Glomerular endothelial cell (primary cell): ENCODE results near the gene HPCAL1. TPM values are rescaled to one million over a fixed set of nuclear protein-coding genes. Genes with fewer than 3 reads are reported as not detected.

Experiments
- DNase-seq: peaks from one replicate; pipeline ENCODE4 v3.0.0-alpha.2; 2011; ENCODE audit warnings: low read depth, low spot score; ENCODE audit errors: extremely low read depth
- total RNA-seq: library from RNA; depleted of rRNA; stranded (reverse); fragments of >200 nt; gene quantifications from 2 replicates; pipeline ENCODE4 v1.2.3, GENCODE V29; 2015

The HPCAL1 gene
- total RNA-seq, 1 donor from 2014 or later, result 114 TPM

DNA sequence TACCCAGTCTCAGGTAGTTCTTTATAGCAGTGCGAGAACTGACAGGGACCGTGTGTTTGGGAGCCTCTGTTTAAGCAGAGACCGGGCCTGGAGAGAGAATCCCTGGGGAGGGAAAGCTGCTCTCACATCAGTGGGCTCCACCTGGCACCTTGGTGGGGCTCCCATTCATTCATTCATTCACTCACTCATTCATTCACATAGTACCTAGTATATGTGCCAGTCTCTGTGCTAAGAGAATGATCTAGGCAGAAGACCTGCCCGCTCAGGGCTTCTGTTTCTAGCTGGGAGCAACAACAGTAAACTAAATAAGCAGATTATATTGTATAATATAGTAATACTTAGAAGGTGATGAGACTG, 17.8 kb downstream of the HPCAL1 start:
- DNase-seq, result no peak

DNA sequence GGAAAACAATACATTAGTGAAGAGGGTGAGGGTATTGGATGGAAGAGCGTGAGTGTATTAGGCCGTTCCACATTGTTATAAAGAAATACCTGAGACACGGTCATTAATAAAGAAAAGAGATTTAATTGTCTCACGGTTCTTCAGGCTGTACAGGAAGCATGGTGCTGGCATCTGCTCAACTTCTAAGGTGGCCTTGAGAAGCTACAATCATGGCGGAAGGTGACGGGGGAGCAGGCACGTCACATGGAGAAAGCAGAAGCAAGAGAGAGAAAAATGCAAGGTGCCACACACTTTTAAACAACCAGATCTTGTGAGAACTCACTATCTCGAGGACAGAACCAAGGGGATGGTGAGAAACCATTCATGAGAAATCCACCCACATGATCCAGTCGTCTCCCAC, 18.2 kb downstream of the HPCAL1 start:
- DNase-seq, result no peak

DNA sequence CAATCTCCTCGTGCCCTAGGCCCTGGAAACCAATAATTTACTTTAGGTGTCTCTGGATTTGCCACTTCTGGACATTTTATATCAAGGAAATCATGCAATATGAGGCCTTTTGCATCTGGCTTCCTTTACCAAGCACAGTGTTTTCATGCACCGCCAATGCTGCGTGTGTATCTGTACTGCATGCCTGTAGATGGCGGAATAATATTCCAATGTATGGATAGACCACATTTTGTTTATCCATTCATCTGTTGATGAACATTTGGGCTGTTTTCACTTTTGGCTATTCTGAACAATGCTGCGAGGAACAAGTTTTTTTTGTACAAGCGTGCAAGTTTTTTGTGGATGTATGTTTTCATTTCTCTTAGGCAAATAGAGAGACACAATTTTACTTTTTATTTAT, 18.9 kb downstream of the HPCAL1 start:
- no peak for DNase-seq

DNA sequence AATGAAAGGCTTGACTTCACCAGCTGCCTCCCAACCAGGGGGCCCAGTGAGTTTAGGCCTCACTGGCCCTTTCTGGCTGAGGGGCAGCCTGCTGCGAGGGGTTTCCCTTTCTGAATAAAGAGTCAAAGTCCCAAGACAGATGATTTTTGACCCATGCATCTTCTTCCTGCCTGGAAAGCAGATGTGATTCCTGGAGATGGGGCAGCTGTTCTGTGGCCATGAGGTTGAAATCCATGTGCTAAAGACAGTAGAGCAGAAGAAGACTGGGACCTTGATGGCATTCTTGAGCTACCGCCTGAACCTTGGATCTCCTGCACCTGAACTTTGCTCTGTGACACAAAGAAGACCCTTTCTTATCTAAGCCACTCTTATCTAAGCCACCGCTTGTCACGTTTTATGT, 19.8 kb downstream of the HPCAL1 start:
- no peak for DNase-seq

DNA sequence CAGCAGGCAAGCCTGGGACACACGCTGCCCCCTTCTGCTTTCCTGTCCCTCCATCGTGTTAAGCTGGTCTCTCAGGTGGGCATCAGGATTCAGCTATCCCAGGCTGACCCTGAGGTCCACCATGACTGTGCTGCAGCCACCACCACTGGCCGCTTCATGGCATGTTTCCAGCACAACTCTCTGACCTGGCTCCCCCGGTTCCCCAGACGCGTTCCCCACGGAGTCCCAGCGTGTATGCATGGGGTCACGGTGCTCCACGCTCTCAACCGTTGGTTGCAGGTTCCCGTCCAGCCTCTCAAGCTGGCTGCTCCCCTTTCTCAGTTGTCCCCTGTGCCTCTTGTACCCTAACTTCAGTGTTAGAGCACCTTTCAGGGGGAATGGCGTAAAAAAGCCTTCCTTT, 20.3 kb downstream of the HPCAL1 start:
- no peak for DNase-seq

DNA sequence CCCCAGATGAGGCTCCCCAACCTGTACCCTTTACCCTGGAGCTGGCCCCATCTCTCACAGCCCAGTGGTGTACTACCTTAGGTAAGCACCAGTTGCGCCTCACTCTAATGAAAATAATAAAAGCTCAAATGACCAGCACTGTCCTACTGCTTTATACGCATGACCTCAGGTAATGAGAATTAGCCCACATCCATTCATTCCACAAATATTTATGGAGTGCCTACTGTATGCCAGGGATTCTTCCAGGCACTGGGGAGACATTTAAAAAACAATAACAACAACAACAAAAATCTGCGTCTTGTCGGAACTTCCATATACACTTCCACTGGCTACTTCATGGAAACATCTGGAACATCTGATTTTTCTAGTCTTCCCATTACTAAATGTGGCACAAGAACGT, 20.8 kb downstream of the HPCAL1 start:
- DNase-seq, result no peak

DNA sequence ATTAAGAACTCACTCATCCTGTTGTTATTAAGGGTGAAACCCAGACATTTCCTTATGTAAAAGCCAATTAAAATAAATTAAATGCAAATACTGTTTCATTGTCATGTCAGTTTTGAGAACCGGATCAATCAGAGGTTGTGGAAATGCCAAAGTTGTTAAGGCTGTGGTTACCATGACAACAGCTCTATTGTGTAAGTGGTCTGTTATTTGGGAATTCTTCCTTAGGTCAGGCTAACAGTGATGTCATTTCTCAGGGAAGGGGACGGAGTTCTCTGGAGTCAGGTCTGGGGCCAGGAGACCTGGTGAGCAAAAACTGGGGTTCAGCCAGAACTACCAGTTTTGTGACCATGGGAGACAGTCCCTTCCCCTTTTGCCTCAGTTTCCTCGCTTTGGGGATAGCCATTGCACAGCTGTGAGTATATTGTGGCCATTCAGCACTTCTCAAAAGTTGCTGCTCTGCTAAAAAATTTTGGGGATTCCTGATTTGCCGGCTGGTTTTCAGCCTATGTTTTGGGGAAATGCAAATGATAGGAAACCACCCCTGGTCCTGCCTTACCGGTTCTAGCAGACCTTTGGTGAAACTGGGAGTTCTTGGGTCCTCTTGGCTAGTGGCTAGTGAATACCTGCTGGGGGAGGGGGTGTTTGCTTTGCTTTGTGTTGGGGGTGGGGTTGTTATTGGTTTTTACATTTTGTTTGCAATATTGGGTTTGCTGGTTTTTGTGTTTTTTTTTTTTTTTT, 21.6 kb downstream of the HPCAL1 start:
- peak; percentile 91 for DNase-seq

DNA sequence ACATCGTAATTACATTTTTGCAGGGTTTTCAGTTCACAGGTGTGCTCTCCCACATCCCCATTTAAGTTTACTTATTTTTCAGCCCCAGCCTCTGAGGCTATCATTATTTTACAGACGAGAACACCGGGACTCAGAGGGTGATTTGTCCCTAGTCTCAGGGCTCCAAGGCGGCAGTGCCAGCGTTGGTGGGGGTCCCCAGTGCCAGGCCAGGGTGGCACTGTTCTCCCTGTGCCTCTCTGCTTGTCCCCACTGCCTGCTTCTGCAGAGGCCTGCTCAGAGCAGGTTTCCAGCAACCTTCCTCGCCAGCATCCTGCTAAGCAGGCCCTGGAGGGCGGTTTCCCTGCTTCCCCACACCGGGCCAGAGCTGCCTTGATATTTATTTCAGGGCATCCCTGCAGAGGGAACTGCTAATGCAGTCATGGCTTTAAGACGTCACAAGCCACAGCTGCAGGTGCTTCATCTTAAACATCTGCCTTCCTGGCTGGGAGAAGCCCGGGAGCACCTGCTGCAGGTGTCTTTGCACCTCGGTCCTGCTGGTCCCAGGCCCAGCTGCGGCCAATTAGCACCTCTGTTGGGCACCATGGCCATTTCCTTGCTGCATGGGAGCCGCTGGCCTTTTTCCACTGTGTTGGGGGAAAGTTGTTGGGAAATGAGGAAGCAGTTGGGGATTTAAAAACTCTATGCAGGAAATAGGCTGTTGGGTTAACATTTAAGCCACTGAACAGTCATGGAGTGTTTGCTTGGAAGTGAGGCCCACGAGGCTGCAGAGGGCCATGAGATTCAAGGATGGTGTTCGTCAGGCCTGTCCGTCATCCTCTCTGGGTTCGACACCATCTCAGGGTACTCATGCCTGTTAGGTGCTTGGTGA, 22.8 kb downstream of the HPCAL1 start:
- no peak for DNase-seq

DNA sequence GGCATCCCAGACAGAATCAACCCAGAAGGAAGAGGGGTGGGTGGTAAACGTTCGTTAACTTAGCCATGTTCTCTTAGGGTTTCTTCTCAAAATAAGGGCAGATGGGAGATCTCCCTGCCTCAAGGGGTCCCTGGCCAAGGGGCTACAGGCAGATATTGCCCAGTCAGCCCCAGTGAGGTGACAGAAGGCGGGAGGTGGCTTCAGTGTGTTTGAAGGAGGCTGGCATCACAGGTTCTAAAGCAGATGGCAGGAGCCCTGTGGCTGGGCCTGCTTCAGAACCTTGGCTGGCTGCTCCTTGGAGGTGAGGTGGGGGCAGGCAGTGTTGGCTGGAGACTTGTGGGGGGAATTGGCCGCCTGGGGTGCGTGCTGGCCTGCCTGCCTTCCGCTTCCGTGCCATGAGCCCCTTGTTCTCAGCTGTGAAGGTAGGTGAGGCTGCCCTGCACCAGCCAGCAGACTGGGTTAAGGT, 23.5 kb downstream of the HPCAL1 start:
- no peak for DNase-seq

DNA sequence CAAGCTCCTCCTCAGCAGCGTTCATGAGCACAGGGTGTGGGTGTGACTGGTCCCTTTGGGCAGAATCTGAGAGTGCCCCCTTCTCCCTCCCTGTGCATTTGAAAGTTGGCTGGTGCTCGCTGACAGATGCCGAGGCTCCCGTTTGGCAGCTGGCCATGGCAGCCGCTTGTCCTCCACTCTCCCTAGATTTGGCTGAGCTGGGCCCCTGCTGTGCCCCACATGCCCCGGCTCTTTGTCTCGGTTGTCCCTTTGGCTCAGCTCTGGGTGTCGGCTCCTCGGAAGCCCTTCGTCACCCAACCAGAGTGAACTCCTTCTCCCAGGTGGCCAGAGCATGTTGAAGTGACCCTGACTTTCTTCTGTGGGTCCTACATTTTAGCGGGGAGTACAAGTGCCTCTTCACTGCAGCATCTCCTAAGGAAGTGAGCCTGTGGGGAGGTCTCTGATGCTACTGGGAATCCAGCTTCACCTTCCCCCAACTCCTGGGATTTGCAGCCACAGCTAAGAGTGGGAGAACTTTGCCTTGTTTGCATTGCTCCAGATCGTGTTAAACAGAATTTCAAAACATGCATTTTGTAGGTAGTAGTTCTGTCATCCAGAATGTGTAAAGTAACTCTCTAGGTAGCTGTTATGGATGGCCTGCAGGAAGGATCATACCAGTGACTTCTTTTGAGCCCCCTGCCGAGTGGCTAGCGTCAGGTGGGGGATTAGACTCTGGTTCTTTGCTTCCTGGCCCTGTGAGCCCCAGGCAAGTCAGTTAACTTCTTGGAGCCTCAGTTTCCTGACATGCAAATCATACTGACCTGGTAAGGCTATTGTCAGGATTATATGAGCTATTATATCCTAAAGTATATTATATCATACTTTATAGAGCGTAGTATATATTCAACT, 24.2 kb downstream of the HPCAL1 start:
- no peak for DNase-seq

DNA sequence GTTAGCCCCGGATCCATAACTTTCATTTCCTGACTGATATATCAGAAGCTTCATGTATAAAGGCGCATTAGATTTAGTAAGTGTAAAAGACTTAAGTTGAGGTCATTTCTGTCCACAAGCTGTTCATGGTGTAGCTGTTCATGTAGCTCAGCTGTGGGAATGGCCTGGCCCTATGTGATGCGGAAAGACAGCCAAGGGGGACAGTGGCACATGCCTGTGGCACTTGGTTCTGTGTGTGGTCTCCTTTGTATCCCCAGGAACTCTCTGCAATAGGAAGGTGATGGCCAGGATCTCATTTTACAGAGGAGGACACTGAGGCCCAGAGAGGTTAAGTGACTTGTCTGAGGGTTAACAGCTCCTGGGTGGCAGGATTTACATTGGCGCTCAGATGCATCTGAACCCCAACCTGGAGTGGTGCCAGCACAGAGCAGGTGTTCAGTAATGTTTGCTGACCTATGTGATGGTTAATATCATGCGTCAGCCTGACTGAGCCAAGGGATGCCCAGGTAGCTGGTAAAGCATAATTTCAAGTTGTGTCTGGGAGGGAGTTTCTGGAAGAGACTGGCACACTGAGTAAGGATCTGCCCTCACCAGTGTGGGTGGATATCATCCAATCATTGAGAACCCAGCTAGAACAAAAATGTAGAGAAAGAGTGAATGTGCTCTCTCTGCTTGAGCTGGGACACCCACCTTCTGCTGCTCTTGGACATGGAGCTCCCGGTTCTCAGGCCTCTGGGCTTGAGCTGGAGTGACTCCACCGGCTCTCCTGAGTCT, 25.4 kb downstream of the HPCAL1 start:
- DNase-seq, result no peak

DNA sequence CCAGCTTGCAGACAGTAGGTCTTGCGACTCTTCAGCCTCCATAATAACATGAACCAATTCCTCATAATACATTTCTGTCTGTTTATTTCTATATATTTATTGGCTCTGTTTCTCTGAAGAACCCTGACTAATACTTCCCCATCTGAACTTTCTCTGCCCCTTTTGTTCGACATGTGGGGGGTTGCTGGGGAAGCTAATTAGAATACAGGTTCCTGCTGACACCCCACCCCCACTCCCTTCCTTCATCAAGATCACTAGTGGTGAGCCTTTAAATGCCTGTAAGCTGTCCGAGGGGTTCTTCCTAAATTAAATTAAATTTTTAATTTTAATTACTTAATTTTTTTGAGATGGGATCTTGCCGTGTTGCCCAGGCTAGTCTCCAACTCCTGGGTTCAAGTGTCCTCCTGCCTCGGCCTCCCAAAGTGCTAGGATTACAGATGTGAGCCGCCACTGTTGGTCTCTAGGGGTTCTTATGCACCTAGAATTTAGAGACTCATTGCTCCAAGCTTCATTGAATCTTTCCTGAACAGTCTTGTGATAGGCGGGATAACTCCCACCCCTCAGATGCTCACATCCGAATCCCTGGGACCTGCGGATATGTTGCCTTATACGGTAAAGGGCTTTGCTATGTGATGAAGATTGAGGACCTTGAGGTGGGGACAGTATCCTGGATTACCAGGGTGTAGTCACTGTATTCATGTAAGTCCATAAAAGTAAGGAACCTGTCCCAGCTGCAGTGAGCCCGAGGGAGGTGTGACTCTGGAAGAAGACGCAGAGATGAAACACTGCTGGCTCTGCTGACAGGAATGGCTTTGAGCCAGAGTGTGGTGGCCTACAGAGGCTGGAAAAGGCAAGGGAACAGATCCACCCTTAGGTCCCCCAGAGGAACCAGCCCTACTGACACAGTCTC, 26.2 kb downstream of the HPCAL1 start:
- DNase-seq, result no peak

DNA sequence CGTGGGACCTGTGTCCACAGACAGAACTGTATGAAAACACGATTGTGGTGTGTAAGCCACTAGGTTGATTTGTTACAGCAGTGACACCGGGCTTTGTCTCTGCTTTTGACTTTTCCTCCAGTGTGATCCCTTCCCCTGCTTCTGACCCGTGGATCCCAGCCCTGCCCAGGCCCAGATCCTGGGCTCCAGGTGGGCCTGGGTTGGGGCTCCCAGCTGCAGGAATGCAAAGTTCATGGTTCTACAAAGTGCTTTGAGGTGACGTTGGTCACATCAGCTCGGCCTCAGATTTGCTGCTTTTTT, 26.8 kb downstream of the HPCAL1 start:
- DNase-seq, result no peak

DNA sequence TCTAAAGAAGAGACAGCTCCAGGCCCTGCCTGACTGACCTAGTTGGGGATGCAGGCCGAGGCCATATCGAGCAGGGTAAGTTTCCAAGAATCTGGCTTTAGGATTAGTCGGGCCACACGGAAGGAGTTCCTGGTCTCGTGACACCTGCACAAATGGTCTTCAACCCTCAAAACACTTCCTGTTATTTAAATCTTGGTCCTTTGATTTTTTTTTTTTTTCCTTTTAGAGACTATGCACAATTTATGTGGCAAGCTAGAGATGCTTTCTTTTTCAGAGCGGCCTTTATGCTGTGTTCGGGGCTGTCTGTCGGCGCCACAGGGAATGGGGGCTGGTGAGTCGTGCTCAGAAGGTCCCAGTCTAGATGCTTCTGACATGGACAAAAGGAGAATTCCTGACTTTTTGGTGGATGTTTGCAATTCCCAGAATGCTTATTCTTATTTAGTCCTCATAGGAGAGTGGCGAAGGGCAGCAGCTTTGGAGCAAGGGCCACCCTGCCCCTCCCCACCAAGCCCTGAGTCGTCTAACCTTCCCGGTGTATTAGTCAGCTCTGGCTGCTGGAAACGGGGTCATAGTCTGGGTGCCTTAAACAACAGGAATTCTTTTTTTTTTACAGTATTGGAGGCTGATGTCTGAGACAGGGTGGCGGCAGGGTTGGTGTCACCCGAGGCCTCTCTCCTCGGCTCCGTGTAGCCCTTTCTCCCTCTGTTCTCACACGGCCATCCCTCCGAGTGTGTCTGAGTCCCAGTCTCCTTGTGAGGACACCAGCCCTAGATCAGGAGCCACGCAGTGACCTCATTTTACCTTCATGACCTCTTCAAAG, 27.4 kb downstream of the HPCAL1 start:
- DNase-seq, result no peak

DNA sequence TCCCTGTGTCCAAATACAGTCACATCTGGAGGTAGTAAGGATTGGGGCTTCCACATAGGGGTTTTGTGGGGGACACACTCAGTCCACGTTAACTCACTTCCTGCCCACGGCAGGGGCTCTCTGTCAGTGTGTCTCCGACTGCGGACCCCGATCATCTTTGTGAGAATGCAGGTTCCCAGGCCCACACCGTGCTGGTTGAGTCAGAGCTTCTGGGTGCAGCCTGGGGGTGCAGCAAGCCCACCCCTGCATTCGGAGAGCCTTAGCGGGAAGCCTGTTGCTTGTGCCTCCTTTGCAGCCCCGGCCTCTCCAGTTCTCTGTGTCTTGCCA, 28.0 kb downstream of the HPCAL1 start:
- DNase-seq, result no peak

DNA sequence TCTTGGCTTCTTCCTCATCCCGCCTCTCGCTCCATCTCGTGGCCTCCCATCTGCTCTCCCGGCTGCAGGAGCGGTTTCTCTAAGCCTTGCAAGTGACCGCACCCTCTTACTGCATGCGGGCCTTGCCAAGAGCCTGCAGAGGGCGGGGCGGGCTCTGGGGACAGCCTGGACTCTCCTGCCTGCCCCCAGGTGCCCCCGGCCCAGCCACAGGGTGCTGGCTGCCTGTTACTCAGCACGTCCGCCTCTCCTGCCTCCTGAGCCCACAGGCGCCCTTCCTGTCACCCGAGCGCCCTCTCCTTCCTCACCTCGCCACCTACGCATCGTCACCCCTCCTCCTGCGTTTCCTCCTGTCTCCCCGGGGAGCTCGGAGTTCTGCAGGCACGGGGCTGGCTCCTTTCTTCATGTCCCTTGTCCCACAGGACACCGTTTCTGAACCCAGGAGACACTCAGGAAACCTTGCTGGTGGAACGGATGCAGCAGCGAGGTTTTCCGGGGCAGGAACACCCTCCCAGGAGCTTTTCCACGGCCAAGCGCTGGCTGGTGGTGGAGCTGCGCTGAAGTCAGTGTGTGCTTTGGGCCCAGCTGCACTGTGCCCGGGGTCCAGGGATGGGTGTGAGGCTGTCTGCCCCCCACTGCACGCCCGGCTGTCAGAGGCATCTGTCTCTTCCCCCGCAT, 28.5 kb downstream of the HPCAL1 start:
- no peak for DNase-seq

DNA sequence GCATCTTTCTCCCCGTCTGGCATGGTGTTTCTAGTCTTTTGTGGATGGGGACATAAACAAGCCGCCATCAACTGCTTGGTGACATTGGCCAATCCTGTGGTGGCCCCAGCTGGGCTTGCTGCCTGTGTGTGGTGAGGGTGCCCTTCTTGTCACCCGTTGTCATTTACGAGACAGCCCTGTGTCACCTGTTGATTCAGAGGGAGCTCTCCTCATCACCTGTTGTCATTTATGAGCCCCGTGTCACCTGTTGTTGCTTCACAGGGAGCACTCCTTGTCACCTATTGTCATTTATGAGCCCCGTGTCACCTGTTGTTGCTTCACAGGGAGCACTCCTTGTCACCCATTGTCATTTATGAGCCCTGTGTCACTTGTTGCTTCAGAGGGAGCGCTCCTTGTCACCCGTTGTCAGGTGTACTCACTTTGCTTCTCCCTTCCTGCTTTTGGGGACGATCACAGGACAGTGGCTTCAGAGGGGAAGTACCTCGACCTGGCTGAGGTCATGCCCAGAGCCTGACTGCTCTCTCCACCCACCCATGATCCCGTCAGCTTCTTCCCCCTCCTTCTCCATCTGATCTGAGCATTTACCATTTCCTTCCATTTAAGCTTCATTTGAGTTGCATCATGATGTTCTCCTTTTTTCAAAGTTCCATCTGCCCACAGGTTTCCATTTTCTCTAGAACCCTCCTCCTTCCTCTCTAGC, 29.1 kb downstream of the HPCAL1 start:
- no peak for DNase-seq
